Measurements from ENCODE around the gene DPP3. TPM values are rescaled to one million over a fixed set of nuclear protein-coding genes. Genes with fewer than 3 reads are reported as not detected.
"Not testable (repeated sequence)": the region's sequence is repeated elsewhere in the genome, so short reads cannot be mapped to it uniquely, and the experiment has no call there.

DPP3 gene
- polyA plus RNA-seq, 3 donors, result 20.5 to 22.5 (median 20.6) TPM

DNA sequence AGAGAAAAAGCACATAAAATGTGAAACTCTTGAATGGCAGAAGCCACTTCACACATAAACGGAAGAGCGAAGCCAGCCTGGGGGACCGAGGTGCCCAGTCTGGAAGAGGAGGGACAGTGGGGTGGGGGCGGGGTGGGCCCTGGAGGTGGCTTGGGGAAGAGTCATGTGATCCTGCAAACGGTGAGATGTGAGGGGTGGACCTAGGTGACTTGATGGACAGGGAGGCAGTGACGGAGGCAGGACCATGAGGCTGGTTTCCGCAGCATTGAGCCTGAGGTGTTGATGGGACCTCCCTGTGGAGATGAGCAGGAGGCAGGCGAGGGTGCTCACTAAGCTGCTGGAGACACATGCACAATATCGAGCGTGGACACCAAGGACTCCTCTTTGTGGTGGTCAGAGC is 48.8 kb downstream of the DPP3 start:
- DNase-seq (ENCODE audit: low read depth in 3 of 3, low spot score in 2 of 3), result no peak

DNA sequence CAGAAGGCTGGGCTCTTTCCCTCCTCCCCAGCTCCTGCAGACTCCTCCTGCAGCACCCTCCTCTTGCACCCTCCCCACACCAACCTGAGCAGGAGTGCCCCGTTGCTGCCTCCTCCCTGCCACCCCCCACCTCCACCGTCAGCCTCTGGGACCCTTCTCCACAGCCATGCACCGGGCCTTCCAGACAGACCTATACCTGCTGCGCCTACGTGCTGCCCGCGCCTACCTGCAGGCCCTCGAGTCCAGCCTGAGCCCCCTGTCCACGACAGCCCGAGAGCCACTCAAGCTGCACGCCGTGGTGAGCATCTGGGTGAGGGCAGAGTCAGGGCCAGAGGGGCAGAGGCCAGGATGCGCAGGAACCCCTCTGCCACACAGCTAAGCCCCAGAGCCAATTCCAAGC is 49.4 kb downstream of the DPP3 start:
- no peak for DNase-seq (ENCODE audit: low read depth in 3 of 3, low spot score in 2 of 3)

DNA sequence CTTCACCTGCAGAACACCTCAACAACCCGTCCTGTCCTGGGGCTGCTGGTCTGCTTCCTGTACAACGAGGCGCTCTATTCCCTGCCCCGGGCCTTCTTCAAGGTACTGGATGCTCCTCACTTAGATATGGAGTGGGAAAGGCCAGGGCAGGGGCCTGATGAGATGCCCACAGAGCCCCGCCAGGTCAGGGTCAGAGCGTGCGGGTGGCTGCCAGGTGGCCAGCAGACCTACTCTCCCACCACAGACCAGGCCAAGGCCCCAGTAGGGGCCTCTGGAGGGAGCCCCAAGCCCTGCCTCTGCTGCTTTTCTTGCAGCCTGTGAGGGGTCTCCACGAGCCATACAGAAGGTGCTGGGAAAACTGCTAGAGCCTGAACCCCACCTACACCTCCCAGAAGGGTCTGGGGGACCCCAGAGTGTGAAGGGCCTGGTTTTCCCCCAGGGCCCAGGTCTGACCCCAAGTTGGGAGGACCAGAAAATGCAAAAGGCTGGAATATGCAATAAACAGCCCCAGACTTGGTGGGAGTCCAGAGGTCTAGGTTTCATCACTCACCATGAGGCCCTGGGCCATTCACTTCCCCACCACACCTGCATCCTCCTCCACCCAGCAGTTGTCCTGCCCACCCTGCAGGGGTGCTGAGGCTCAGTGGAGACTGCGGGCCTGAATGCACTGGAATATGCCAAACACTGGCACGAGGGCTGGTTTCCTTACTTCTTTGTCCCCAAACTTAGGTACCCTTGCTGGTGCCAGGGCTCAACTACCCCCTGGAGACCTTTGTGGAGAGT is 50.9 kb downstream of the DPP3 start:
- DNase-seq (ENCODE audit: low read depth in 3 of 3, low spot score in 2 of 3), result no peak

DNA sequence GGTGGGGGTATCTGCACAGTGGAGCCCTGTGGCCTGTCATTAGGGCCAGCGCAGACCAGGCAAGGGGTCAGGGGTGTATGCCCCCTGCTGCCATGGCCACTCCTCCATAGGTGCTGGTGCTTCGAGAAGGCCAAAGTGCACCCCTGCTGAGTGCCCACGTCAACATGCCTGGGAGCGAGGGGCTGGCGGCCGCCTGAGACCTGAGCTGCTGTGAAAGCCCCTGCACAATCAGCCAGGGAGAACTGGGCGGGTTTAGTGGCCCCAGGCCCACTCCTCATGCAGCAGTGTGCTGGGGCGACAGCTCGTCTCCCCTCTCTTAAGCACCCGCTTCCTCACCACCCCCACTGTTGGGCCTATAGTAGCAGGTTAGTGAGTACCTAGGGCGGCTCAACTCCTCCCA is 51.6 kb downstream of the DPP3 start:
- DNase-seq (ENCODE audit: low read depth in 3 of 3, low spot score in 2 of 3), result no peak

DNA sequence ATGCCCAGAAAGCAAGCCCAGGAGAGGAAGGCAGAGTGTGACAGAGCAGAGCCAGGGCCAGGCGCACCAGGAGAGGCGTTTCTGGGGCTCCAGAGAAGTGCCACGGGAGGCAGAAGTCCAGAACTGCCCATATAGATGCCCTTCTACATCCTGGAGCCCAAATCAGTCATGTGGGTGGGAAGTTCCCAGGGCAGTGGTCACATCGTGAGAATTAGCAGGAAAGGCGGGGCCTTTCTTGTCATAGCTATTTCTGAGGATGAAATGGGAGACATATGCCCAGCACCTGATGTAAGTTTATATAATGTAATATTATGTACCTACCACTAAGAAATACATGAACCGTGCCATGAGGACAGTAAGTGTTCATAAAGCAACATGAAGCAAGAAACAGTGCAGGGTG is 52.5 kb downstream of the DPP3 start:
- DNase-seq (ENCODE audit: low read depth in 3 of 3, low spot score in 2 of 3), result no peak

DNA sequence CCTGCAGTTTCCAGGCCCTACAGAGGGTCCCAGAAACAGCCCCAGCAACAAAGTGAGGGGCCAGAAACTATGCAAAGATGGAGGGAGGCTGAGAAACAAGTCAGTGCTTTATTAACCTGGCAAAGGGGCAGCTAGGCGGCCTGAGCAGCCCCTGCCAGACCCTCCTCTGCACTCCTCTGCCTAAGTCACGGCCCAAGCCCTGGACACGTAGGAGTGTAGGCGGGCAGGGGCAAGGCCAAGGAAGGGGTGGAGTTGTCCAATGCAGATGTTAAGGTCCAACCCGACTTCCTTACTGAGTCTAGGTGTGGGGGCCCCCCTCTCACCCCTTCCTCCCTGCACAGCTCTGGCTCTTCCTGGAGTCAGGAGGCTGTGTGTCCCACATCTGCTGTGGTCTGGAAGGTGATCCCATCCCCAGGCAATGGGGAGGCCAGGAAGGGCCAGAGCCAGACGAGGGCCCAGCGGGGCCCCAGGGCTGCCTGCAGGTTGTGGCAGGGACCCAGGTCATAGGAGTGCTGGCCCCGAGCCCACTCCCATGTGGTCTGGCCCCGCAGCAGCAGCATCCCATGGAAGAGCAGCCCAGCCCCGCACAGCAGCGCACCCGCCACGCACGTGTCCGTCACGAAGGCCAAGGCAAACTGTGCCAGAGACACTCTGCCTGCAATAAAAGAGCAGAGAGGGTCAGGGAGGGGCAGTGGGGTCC is 59.1 kb downstream of the DPP3 start:
- DNase-seq (ENCODE audit: low read depth in 3 of 3, low spot score in 2 of 3), result no peak

DNA sequence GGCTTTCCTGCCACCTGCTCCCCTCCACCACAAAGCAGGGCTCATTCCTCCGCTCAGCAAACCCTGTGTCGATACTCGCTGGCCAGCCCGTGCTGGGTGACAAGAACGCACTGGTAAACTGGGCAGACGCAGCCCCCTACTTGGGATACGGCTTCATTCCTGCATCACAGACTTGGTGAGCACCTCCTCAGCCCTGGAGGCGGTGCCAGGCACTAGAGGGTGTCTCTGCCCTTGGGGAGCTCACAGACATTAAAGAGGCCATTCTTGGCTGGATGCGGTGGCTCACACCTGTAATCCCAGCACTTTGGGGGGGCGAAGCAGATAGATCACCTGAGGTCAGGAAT is 59.6 kb downstream of the DPP3 start:
- DNase-seq (ENCODE audit: low read depth in 3 of 3, low spot score in 2 of 3), result no peak

DNA sequence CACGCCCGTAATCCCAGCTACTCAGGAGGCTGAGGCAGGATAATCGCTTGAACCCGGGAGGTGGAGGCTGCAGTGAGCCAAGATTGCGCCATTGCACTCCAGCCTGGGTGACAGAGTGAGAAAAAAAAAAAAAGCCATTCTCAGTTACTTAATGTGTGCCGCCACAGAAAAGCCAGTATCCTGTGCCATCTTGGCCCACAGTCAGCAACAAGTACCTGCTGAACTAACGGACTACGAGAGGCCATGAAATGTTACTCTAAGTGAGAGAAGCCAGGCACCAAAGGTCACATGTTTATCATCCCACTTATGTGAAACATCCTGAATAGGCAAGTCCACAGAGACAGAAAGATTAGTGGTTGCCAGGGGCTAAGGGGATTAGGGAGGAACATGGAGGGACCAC is 60.4 kb downstream of the DPP3 start:
- not testable (repeated sequence) for DNase-seq (ENCODE audit: low read depth in 3 of 3, low spot score in 2 of 3)

DNA sequence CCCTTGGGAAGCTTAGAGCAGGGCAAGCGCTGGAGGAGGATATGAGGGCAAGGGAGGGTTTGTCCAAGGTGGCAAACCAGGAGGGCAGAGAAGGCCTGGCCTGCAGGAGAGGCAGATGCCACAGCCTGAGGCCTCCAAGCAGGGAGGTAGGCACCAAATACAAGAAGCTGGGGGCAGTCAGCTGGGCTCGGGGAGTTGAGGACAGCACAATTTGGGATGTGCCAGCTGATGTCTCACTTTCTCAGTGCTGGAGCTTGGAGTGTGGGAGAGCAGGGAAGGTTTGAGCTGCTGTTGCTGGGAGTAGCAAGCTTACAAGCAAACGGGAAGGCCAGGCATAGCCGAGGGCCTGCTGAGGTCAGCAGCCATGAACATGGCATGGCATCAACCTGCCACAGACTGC is 61.7 kb downstream of the DPP3 start:
- DNase-seq (ENCODE audit: low read depth in 3 of 3, low spot score in 2 of 3), result no peak

DNA sequence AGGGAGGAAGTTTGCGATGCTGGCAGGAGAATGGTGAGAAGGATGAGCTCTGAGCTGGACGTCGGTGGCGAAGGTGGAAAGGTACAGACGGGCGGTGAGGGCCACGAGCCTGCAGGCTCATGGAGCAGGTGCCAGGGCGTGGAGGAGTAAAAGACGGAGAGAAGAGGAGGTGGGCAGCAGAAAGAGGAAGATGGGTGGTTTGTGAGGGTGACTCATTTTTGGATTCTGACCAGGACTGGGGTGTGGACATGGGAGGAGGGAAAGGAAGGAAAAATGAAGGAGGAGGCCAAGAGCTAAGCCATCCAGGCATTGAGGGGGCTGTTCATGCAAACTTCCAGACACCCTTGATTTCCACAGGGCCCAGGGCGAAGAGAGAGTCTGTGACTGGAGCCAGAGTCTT is 62.1 kb downstream of the DPP3 start:
- DNase-seq (ENCODE audit: low read depth in 3 of 3, low spot score in 2 of 3), result no peak

DNA sequence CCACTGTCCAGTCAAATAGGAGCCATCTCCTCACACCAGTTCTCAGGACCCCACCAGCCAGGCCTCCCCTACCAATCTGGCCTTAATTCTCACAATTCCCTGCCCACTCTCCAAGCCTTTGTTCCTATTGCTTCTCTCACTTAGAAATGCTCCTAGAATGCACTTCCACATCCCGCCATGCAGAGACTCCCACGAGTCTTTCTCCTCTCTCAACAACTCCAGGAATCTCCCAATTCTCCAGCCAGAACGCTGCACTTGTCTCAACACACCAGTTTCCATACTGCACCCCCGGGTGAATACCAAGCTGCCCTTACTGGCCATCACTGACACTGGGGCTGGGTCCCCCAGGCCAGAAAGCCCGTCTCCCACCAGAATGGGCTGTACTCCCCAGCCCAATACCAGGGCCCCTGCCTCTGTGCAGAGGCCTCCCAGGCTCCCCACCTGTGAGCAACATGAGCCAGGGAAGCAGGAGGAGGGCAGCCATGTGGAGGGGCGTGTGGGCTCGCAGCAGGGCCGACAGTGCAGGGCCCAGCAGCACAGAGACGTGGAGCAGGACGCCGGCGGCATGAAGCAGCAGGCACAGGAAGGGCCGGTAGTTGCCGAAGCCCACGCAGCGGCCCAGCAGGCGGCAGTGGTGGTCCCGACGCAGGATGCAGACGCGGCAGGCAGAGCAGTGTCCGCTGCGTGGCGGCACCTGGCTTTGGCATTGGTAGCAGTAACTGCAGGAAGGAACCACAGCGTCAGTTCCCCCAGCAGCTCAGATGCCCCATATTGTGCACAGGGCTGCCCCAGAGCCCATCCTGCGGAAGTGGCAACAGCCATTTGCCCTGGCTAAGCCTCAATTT is 63.3 kb downstream of the DPP3 start:
- no peak for DNase-seq (ENCODE audit: low read depth in 3 of 3, low spot score in 2 of 3)

DNA sequence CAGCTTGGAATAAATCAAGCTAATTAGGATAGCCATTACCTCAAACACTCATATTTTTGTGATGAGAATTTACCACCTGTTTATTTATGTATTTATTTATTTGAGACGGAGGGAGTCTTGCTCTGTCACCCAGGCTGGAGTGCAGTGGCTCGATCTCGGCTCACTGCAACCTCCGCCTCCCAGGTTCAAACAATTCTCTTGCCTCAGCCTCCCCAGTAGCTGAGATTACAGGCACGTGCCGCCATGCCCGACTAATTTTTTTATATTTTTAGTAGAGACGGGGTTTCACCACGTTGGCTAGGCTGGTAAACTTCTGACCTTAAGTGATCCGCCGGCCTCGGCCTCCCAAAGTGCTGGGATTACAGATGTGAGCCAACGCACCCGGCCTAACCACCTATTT is 64.7 kb downstream of the DPP3 start:
- DNase-seq (ENCODE audit: low read depth in 3 of 3, low spot score in 2 of 3), result not testable (repeated sequence)

DNA sequence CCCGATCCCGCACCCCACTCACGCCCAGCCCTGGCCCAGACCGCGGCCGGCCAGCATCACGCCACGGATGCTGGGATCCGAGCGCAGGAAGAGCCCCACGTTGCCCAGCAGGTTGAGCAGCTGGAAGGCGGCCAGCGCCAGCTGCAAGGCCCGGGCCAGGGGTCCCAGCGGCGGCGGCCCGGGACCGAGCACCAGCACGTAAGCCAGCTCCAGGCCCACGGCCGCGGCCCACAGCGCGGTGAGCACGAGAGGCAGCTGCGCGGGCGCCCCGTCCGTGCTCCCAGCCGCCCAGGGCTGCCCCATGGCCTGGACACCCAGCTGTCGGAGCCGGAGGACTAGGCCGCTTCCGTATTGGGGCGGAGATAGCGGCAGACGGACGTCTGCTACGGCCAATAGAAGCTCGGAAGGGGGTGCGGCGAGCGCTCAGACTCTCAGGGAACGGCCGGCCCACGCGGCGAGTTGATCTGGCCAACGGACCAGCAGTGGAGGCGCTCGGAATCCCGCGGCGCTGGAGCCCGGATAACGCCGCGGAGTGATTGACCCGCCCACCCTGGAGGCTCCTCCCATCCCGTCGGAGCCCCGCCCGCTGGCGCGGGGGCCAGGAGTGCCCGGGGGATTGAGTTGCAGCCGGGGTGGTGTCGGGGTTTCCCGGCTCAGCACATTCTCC is 65.6 kb downstream of the DPP3 start, which contains the start of gene ZDHHC24:
TSS of gene ZDHHC24 (minus strand) at position 348 of the 667 bp plus-strand sequence. CDS start at position 303, 45 bp downstream.
- peak; percentile 73 to 85 (median 74) for DNase-seq (ENCODE audit: low read depth in 3 of 3, low spot score in 2 of 3)

DNA sequence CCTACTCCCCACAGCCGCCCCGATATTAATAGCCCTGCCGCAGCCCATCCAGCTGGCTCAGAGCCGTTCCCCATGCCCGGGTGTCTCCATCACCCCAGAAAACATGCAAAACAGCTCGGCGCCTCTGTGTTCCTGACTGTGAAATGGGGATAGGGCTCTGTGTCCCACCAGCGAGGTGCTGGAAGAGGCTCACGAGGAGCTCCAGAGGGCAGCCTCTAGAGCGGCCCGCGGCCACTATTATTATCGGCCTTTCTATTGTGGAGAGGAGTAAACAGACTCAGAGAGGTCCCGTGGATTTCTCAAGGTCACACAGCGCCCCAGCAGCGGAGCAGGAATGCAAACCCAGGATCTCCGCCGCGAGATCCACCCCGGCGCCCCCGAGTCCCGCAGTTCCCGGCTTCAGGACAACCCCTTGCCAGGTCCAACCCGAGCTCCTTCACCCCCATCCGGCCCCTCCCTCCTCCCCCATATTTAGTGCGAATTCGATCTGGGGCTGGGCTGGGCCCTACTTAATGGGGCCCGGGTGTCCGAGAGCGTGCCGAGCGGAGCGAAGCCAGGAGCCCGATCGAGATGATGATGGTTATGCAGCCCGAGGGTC is 66.2 kb downstream of the DPP3 start, which contains the start of gene ACTN3:
TSS of gene ACTN3 (plus strand) at position 536 of the 598 bp plus-strand sequence. CDS start at position 571, 35 bp downstream.
- DNase-seq (ENCODE audit: low read depth in 3 of 3, low spot score in 2 of 3), result no peak

DNA sequence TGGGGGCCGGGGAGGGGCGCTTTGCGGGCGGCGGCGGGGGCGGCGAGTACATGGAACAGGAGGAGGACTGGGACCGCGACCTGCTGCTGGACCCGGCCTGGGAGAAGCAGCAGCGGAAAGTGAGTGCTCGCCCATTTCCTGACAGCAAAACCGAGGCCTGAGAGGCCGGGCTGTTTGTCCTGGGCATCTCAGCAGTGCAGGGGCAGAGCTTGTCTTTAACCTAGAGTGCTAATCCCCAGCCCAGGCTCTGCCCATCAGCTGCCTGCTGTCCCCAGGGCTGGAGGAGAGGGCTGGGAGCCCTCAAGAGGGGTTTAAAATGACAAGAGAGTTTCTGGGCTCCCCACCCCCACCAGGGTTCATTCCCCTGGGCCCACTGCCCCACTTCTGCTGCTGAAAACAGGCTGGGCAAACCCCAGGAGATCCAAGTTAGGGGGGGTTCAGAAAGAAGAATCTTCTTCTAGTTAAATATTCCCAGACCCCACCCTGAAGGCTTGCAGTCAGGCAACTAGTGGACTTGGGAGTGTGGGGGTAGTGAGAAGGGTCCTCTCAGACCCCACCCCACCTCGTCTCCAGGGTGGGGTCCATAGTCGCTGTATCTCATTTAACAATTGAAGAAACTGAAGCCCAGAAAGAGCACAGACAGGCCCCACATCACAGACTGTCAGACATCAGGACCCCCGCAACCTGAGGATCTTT is 66.9 kb downstream of the DPP3 start:
- no peak for DNase-seq (ENCODE audit: low read depth in 3 of 3, low spot score in 2 of 3)

DNA sequence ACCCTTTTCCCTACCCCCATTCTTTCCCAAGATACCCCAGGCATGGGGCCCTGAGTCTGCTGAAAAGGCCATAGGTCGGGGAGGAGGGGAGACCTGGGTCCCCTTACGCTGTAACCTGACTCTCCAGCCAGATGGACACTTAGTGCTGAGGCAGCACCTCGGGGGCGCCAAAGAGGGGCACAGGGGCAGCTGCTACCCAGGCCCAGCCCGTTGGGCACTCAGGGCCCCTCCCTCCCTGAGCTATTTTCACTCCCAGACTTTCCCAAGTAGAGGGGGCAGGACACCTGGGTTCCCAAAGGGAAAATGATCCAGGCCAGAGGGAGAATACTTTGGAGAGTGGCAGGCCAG is 67.4 kb downstream of the DPP3 start:
- DNase-seq (ENCODE audit: low read depth in 3 of 3, low spot score in 2 of 3), result no peak

DNA sequence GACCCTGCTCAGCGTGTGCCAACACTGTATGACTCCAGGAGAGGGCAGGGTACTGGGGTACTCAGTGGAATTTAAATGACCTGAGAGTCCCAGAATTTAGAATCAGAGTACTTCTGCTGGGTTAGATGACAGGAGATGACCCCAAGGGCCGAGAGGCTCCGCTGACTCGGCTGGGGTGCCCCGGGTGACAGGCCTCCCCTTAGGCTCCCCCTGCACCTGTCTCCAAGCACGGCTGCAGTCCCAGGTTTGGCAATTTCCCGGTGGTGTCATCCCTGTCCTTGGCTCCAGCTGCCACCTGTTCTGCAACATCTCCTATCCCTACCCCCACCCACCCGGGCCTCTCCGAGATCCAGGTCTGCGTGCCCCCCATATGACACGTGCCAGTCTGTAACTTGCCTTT is 67.8 kb downstream of the DPP3 start:
- no peak for DNase-seq (ENCODE audit: low read depth in 3 of 3, low spot score in 2 of 3)

DNA sequence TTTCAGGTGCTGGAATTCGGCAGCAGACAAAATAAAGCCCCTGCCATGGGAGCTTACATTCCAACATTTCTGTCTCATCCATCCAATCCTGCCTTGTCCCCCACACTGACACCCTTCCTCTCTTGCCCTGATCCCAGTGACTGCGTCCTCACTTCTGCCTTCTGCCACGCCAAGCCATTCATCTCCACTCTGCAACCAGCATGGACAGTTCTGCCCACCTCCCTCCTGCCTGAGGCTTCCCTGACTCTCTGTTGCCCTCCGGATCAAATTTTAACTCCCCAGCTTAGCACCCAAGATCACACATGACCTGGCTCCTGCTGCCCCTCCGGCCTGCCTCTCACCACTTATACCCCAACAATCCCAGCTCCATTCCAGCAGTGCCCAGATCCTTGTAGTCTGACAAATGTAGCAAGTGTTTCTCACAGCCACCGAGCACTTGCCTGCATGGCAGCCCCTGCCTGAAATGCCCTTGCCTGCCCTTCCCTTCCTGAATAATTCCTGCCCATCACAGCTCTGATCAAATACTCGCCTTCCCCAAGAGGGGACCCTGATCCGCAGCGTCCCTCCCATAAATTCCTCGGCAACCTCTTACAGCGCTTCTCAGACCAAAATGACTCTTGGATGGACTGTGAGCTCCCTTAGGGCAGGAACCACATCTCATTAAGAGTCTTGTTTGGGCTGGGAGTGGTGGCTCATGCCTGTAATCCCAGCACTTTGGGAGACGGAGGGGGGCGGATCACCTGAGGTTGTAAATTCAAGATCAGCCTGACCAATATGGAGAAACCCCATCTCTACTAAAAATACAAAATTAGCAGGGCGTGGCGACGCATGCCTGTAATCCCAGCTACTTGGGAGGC is 68.8 kb downstream of the DPP3 start:
- DNase-seq (ENCODE audit: low read depth in 3 of 3, low spot score in 2 of 3), result no peak

DNA sequence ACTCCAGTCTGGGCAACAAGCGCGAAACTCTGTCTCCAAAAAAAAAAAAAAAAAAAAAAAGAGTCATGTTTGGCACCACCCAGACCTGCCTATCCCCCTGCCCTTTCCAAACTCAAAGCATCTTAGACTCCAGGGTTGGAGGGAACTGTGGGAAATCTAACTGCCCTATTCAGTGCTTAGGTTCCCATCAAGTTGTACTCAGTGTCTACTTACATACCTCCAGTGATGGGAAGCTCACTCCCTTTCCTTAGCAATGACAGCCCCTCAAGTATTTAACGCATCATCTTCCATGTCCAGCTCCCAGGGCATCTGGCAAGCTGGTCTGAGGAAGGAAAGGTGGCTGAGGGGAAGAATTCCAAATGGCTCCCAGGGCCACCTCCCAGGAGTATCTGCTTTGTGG is 69.5 kb downstream of the DPP3 start:
- no peak for DNase-seq (ENCODE audit: low read depth in 3 of 3, low spot score in 2 of 3)
